GM10847 (cell line): ENCODE data around the gene AOPEP.

Source experiments
- POLR2A ChIP-seq: IDR thresholded peaks from 2 replicates; pipeline ENCODE4 v1.6.1; 2011; ENCODE audit not compliant: insufficient read length; ENCODE audit errors: extremely low read depth

The AOPEP gene

GRCh38 chr9:94872083-94872833 lies 145.8 kb downstream of the AOPEP start:
- TF ChIP-seq POLR2A, result no peak

- TF ChIP-seq POLR2A, result no peak
Observed at GRCh38 chr9:94872891-94873511, 146.5 kb downstream of the AOPEP start.

- no peak for TF ChIP-seq POLR2A
Observed at GRCh38 chr9:94874316-94874715, 147.8 kb downstream of the AOPEP start.

- TF ChIP-seq POLR2A, result no peak
Observed at GRCh38 chr9:94875300-94876020, 149.0 kb downstream of the AOPEP start.

- no peak for TF ChIP-seq POLR2A
Observed at GRCh38 chr9:94879230-94879629, 152.7 kb downstream of the AOPEP start.

GRCh38 chr9:94881023-94881422 lies 154.5 kb downstream of the AOPEP start:
- TF ChIP-seq POLR2A, result no peak

- no peak for TF ChIP-seq POLR2A
Observed at GRCh38 chr9:94881454-94881853, 155.0 kb downstream of the AOPEP start.

GRCh38 chr9:94881940-94882339 lies 155.4 kb downstream of the AOPEP start:
- TF ChIP-seq POLR2A, result no peak

GRCh38 chr9:94882966-94883641 lies 156.6 kb downstream of the AOPEP start:
- no peak for TF ChIP-seq POLR2A

- TF ChIP-seq POLR2A, result no peak
Observed at GRCh38 chr9:94885854-94886447, 159.5 kb downstream of the AOPEP start.

- no peak for TF ChIP-seq POLR2A
Observed at GRCh38 chr9:94887721-94888120, 161.2 kb downstream of the AOPEP start.

GRCh38 chr9:94888775-94889174 lies 162.3 kb downstream of the AOPEP start:
- TF ChIP-seq POLR2A, result no peak

GRCh38 chr9:94889628-94890027 lies 163.1 kb downstream of the AOPEP start:
- TF ChIP-seq POLR2A, result no peak

GRCh38 chr9:94891183-94891582 lies 164.7 kb downstream of the AOPEP start:
- no peak for TF ChIP-seq POLR2A

GRCh38 chr9:94892675-94893074 lies 166.2 kb downstream of the AOPEP start:
- TF ChIP-seq POLR2A, result no peak
